ENCODE results near the gene IKZF3.

IKZF3 gene

DNA sequence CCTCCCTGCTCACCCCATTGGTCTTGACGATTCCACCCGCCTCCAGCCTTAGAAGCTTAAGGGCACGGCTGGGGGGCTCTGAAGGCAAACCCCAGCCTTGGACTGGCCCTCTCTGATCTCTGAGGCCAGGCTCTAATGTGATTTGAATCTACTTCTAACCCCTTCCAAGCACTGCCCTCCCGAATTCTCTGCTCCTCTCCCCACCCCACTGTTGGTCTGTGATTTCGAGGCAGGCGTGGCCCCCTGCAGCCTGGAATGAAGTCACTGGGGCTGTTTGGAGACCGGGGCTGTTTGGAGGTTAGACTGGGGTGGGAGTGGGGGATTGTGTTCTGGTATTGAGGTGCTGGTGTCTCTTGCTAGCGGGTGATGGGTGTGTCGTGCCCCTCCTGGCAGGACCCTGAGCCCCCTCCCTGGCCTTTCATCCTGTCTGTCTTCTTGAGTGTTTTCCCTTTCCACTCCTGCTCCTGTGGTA is 124.2 kb downstream of the IKZF3 start:
- H3K4me3 ChIP-seq (ENCODE audit: low read depth, low read length): peak overlapping the region; percentile 22
- TF ChIP-seq ZNF514 (tag by site-specific recombination; IDR thresholded peaks at IDR 0.05) (no peak), ZNF830 (tag by site-specific recombination; IDR thresholded peaks at IDR 0.05; ENCODE audit: low read depth) (no peak), GFI1B (tag by site-specific recombination; IDR thresholded peaks at IDR 0.05) (0 out of 2 replicates have a peak, but pooled peaks have one; percentile 13), GLIS1 (tag by site-specific recombination; IDR thresholded peaks at IDR 0.05) (peak; percentile 97), ZNF335 (tag by site-specific recombination; conservative IDR thresholded peaks at IDR 0.05) (peak; percentile 48; the same call in 1 of the 2 replicates), YY2 (tag by site-specific recombination; IDR thresholded peaks at IDR 0.05) (no peak), ZNF626 (tag by site-specific recombination; IDR thresholded peaks at IDR 0.05) (no peak), TSHZ1 (tag by site-specific recombination; IDR thresholded peaks at IDR 0.05; ENCODE audit: borderline replicate concordance) (no peak), GLIS2 (tag by site-specific recombination; IDR thresholded peaks at IDR 0.05) (peak; percentile 63; the same call in 1 of the 2 replicates), BCL11A (tag by site-specific recombination; IDR thresholded peaks at IDR 0.05; ENCODE audit: low read depth) (no peak), ZNF707 (tag by site-specific recombination; IDR thresholded peaks at IDR 0.05) (no peak), ZNF747 (tag by site-specific recombination; IDR thresholded peaks at IDR 0.05) (no peak), ZNF596 (tag by site-specific recombination; IDR thresholded peaks at IDR 0.05) (no peak), PRDM10 (tag by site-specific recombination; IDR thresholded peaks at IDR 0.05) (peak; percentile 89), OSR2 (tag by site-specific recombination; IDR thresholded peaks at IDR 0.05) (no peak), PATZ1 (tag by site-specific recombination; IDR thresholded peaks at IDR 0.05) (peak; percentile 87), ZNF488 (tag by site-specific recombination; IDR thresholded peaks at IDR 0.05) (no peak), ZBTB20 (tag by site-specific recombination; IDR thresholded peaks at IDR 0.05) (peak; percentile 55), MZF1 (tag by site-specific recombination; IDR thresholded peaks at IDR 0.05; ENCODE audit: borderline replicate concordance) (no peak), ZSCAN16 (tag by site-specific recombination; IDR thresholded peaks at IDR 0.05) (no peak), ZNF239 (tag by site-specific recombination; IDR thresholded peaks at IDR 0.05) (no peak), ZFP3 (tag by site-specific recombination; IDR thresholded peaks at IDR 0.05; ENCODE audit: low read depth) (no peak), ZNF701 (tag by site-specific recombination; IDR thresholded peaks at IDR 0.05) (no peak), REPIN1 (tag by site-specific recombination; IDR thresholded peaks at IDR 0.05; ENCODE audit: low read depth) (no peak), ZNF362 (tag by site-specific recombination; IDR thresholded peaks at IDR 0.05) (no peak)
- TF ChIP-seq, protein P1, sequence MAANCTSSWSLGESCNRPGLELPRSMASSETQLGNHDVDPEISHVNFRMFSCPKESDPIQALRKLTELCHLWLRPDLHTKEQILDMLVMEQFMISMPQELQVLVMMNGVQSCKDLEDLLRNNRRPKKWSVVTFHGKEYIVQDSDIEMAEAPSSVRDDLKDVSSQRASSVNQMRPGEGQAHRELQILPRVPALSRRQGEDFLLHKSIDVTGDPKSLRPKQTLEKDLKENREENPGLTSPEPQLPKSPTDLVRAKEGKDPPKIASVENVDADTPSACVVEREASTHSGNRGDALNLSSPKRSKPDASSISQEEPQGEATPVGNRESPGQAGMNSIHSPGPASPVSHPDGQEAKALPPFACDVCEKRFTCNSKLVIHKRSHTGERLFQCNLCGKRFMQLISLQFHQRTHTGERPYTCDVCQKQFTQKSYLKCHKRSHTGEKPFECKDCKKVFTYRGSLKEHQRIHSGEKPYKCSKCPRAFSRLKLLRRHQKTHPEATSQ (tag by site-specific recombination; IDR thresholded peaks at IDR 0.05): no peak
- CTCF ChIA-PET: interaction anchor here (0.6 to 1.2 kb wide), 4 partner anchors 9 to 118 kb away, joined by 3 to 6 read pairs (median 4); partner anchors contain the start of gene MIEN1
- peaks cover 24% of the 10 kb centered on the region for H3K4me1 ChIP-seq (ENCODE audit: control insufficient read depth, insufficient read depth, low read length)
- H3K27ac ChIP-seq (ENCODE audit: extremely low read depth, low read depth, low read length): peak overlapping the region; percentile 76
- H3K36me3 ChIP-seq (ENCODE audit: control insufficient read depth in 2 of 2, insufficient read depth in 1 of 2, low read length in 2 of 2): no peaks in the 10 kb centered on the region; a peak in 1 of 3 replicates
- POLR2A ChIA-PET: interaction anchor here (1.0 to 1.9 kb wide), 4 partner anchors 10 to 241 kb away, joined by 3 to 15 read pairs (median 4); partner anchors contain the start of genes ERBB2, MIEN1 and PSMD3
- H3K9me3 ChIP-seq (ENCODE audit: control insufficient read depth, insufficient read depth, low read depth, low read length): no peaks in the 10 kb centered on the region
